C4-2B (cell line): ENCODE measurements around the gene USP35.

Experiments
- H3K27ac ChIP-seq: fragments of 450-650 bp; 2 replicates; pipeline ENCODE4 v1.5.1; 2017
- ZFX ChIP-seq: fragments of 450-650 bp; IDR thresholded peaks from 2 replicates; pipeline ENCODE4 v1.6.1; 2017
- TF ChIP-seq, protein P1 (sequence below): fragments of 450-650 bp; conservative IDR thresholded peaks from 2 replicates; pipeline ENCODE4 v1.5.1; 2017; ENCODE audit warnings: mild to moderate bottlenecking

USP35 gene

DNA sequence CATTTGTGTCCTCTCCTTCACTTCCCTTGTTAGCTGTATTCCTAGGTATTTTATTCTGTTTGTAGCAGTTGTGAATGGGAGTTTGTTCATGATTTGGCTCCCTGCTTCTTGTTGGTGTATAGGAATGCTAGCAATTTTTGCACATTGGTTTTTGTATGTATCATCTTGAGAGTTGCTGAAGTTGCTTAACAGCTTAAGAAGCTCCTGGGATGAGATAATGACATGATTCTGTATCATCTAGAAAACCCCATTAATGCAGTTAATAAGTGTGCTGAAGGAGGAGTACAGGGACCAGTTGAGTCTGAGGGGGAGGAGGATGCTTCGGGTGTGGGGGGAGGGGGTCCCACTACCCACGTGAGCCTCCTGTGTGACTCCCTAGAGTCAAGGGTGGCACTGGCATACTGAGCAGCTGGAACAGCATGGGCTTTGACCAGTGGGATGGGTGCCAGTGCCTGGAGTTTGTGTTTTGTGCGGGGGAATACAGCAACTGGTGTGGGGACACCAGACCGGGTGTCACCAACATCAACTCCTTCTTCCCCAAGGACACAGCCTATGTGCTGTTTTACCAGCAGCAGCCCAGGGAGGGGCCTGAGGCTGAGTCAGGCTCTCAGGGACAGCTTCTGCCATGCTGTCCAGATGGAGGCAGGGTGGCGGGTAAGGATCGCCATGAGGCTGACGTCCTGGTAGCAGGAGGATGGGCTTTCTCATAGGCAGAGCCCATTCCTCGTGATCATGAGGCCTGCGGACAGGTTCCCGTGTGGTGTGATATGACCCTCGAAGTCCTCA, 24.1 kb downstream of the USP35 start:
- no peak overlapping the region for H3K27ac ChIP-seq
- no peak for TF ChIP-seq ZFX
- TF ChIP-seq, protein P1, sequence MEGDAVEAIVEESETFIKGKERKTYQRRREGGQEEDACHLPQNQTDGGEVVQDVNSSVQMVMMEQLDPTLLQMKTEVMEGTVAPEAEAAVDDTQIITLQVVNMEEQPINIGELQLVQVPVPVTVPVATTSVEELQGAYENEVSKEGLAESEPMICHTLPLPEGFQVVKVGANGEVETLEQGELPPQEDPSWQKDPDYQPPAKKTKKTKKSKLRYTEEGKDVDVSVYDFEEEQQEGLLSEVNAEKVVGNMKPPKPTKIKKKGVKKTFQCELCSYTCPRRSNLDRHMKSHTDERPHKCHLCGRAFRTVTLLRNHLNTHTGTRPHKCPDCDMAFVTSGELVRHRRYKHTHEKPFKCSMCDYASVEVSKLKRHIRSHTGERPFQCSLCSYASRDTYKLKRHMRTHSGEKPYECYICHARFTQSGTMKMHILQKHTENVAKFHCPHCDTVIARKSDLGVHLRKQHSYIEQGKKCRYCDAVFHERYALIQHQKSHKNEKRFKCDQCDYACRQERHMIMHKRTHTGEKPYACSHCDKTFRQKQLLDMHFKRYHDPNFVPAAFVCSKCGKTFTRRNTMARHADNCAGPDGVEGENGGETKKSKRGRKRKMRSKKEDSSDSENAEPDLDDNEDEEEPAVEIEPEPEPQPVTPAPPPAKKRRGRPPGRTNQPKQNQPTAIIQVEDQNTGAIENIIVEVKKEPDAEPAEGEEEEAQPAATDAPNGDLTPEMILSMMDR: no peak

DNA sequence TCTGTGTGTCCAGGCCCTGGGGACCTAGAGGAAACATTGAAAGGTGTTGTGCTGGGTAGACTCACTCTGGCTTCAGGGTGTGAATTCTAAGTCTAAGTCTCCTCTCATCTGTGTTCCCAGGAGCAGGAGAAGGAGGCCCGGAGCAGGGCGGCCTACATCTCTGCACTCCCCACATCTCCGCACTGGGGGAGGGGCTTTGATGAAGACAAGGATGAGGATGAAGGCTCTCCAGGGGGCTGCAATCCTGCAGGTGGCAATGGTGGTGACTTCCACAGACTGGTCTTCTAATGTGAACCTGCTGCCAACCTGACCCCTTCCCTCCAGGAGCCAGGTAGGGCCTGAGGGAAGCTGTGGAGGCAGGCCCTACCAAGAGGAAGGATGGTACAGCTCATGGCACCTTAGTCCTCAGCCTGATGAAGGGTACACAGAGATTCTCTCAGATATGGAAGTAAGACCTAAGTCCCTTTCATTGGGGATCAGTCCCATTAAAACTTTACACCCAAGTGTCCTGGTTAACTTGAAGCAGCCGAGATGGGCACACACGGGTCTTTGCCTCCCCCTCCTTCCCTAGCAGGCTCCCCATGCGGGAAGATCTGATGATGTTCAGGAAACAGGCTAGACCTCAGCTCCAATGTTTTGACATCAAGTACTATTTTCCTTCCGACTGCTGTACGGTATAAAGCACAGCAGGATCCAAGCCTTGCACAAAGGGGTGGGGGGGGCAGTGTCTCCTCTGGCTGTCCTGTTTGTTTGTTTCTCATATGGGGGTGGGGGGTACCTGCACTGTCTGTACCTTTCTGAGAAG, 25.0 kb downstream of the USP35 start:
- H3K27ac ChIP-seq: no peak overlapping the region
- TF ChIP-seq, protein P1: no peak
- no peak for TF ChIP-seq ZFX

DNA sequence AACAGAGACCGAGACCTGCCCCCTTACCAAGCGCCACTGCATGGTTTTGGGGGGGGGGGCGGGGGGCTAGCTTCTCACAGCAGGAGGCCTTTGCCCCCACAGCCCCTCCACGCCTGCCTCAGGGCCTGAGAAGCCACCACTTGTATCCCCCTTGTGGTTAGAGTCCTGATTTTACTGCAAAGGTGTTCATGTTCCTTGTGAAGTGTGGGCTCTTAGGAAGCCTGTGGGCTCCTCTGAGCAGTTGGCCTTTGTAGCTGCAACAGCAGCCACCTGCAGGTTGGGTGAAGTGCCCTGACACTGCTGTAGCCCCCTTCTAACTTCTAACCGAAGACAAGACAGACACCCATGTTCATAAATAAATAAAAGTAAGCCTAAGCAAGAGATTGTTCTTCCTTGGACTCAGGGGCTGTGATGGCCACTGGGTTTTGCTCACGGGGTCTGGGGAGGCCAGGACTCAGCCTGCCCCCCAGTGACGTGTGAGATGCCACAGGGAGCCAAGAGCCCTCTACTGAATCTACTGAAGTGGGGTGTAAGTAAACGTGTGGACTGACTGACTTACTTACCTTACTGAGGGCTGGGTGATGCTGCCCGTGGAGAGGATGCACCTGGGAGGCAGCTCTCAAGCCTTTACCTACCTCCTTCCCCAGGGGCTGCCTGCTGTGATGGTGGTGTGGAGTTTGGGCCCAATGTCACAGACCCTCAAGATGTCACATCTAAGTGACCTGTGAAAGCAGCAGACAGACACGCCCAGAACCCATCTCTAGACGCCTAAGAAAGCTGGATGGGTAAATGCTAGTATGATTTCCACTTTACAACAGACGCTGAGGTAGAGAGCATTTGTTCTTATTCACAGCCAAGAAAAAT, 25.8 kb downstream of the USP35 start:
- no peak overlapping the region for H3K27ac ChIP-seq
- TF ChIP-seq, protein P1: no peak
- TF ChIP-seq ZFX: no peak

DNA sequence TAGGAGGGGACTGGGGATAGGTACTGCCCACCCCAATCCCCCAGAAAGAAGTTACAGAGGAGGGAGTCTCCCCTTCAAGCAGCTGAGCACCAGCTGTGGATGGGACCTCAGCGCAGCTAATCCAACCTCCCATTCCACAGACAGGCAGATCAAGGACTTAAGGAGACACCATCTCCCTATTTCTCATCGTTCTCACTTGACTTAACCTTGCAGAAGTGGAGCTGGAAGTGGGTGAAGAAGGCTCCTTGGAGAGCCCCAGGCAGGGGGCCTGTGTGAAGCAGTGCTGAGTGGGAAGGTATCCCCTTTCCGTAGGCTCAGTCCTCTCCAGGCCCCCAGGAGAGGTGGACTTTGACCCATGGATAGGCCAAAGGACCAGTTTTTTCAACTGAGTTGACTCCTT, 27.3 kb downstream of the USP35 start:
- TF ChIP-seq, protein P1: no peak
- no peak for TF ChIP-seq ZFX
- no peak overlapping the region for H3K27ac ChIP-seq

DNA sequence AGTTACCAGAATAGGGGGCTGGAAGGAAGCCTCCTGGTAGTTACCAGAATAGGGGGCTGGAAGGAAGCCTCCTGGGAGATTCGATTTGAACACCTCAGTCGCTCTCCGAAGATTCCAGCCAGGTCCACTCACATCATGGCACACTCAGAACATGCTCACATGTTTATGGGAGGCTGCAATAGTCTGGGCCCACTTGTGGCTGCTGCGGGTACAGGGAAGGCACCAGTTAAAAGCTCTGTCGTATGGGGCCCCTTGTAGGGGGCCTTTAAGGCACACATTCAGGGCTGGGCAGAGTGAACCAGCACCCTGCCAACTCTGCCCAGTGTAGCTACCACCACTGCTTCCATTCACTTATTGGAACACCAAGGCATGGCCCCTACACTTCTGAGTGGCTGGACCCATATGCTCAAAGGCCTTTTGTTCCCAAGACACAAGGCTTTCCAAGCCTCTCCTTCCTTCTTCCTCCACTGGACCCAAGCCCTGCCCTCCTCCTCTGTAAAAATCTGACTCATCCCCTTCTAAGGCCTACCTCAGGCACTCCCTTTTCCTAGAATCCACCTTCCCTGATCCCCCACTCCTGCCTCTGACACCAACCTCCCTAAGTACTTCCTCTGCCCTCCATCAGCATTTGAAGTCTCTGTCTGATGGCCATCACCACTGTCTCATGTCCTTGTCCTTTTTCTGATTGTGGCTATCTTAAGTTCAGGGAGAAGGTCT, 28.0 kb downstream of the USP35 start:
- H3K27ac ChIP-seq: no peak overlapping the region
- TF ChIP-seq ZFX: no peak
- TF ChIP-seq, protein P1: no peak

DNA sequence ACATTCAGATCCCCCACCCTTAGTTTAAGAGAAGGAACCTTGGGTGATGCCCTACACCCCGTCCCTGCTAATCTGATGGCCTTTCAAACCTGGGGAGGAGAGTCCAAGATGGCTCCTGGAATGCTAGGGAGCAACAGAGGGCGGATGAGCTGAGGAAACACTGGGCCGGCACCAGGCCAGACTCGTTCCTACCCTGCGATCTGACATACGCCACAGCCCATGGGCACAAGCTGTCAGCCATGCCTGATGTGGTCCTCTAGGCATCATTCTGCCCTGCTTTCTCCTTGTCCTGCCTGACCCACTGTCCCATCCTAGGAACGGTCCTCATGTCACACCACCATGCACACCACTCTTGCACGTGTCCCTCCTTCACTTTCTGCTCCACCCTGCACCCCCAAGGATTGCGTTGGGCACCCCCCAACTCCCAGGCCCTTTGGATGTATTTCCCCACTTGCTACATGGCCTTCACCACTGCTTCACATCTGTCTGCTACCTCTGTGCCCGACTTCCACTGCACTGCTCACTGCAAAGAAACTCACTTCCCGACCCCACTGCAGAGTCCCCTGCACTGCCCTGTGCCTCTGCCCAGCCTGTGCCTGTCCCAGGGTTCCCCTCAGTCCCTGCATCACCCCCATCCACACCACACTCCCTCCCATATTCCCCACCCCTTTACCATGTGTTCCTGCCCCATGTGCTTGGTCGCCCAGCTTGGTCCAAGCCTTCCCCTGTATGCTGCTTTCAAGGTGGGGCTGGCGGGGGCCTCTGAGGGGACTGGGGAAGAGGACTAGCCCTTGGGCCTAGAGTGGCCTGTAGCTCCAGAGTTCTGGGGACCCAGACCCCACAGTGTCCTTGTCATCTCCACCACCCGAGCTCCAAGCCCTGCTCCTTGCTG, 29.2 kb downstream of the USP35 start:
- TF ChIP-seq, protein P1: no peak
- no peak for TF ChIP-seq ZFX

More for the DNA sequence above, 29.2 kb downstream of the USP35 start:
- no peak overlapping the region for H3K27ac ChIP-seq
